Bronchial epithelial cell (primary cell): ENCODE results near the gene PCK2. TPM values are rescaled to one million over a fixed set of nuclear protein-coding genes. Genes with fewer than 3 reads are reported as not detected.

Source experiments
- DNase-seq: peaks from one replicate; pipeline ENCODE4 v3.0.0-alpha.2; 2010; ENCODE audit warnings: low read depth
- FAIRE-seq: peaks from 2 replicates; lab custom pipeline; 2011; peaks lifted over from hg19 to GRCh38; lab: Jason Lieb, UNC
- H3K27me3 ChIP-seq: 2 replicates; pipeline ENCODE4 v1.5.1; 2011; ENCODE audit warnings: low read length; ENCODE audit not compliant: control insufficient read depth, insufficient read depth
- H3K36me3 ChIP-seq: 2 replicates; pipeline ENCODE4 v1.5.1; 2011; ENCODE audit warnings: low read length; ENCODE audit not compliant: control insufficient read depth, insufficient read depth
- H3K4me3 ChIP-seq: 2 replicates; pipeline ENCODE4 v1.5.1; 2011; ENCODE audit warnings: mild to moderate bottlenecking, low read depth, low read length, control low read depth
- total RNA-seq: library from RNA; depleted of rRNA; stranded (reverse); fragments of >200 nt; gene quantifications from 2 replicates; pipeline ENCODE4 v1.2.1, GENCODE V29; 2014
- TF ChIP-seq, protein P1 (sequence below): IDR thresholded peaks from 2 replicates; pipeline ENCODE4 v1.5.1; 2011; ENCODE audit warnings: mild to moderate bottlenecking, moderate library complexity, low read length, control low read depth, inconsistent platforms; ENCODE audit not compliant: insufficient read depth, severe bottlenecking

The PCK2 gene
- total RNA-seq, 1 donor from 2014 or later = 84.8 TPM

DNA sequence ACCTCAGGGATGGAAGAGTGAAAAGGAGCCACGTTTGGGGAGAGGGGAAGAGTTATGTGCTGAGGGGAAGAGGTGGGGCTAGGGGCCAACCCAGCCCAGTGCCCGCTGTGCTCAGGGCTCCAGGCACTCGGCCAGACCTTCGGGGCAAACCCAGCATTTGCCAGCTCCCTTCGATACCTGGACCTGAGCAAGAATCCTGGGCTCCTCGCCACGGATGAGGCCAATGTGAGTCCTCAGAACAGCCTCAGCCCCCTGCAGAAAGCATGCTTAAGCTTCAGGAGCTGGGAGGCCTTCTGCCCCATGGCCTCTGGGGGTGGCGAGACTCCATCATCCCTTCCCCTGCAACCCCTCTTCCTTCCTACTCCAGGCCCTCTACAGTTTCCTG, 37.3 kb upstream of the PCK2 start:
- FAIRE-seq = no peak

DNA sequence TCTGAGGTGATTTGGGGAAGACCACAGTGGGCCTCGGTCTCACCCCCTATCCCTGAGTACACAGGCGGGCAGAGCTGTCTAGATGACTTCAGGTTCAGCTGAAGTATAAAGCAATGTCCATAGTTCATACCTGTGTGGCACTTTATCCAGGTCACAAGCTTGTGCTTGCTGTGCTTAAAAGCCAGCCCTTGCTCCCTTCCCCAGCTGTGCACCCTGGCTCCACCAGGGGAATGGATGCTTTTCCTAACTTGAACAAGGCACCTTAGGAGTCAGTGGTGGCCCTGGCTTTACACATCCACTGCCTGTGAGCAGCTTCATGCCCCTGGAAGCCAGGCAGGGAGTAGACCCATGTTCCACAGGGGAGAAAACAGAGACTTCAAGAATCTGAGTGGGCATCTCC, 36.8 kb upstream of the PCK2 start:
- no peaks in the 10 kb centered on the region for H3K36me3 ChIP-seq
- TF ChIP-seq, protein P1, sequence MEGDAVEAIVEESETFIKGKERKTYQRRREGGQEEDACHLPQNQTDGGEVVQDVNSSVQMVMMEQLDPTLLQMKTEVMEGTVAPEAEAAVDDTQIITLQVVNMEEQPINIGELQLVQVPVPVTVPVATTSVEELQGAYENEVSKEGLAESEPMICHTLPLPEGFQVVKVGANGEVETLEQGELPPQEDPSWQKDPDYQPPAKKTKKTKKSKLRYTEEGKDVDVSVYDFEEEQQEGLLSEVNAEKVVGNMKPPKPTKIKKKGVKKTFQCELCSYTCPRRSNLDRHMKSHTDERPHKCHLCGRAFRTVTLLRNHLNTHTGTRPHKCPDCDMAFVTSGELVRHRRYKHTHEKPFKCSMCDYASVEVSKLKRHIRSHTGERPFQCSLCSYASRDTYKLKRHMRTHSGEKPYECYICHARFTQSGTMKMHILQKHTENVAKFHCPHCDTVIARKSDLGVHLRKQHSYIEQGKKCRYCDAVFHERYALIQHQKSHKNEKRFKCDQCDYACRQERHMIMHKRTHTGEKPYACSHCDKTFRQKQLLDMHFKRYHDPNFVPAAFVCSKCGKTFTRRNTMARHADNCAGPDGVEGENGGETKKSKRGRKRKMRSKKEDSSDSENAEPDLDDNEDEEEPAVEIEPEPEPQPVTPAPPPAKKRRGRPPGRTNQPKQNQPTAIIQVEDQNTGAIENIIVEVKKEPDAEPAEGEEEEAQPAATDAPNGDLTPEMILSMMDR = no peak
- DNase-seq = no peak
- peaks cover 6% of the 10 kb centered on the region for H3K27me3 ChIP-seq
- H3K4me3 ChIP-seq = no peak overlapping the region
- no peak for FAIRE-seq

More for the DNA sequence above, 37.3 kb upstream of the PCK2 start:
- Histone ChIP-seq H3K36me3 (no peaks in the 10 kb centered on the region), H3K4me3 (no peak overlapping the region), H3K27me3 (peaks cover 6% of the 10 kb centered on the region)
- no peak for DNase-seq
- TF ChIP-seq, protein P1 = no peak

DNA sequence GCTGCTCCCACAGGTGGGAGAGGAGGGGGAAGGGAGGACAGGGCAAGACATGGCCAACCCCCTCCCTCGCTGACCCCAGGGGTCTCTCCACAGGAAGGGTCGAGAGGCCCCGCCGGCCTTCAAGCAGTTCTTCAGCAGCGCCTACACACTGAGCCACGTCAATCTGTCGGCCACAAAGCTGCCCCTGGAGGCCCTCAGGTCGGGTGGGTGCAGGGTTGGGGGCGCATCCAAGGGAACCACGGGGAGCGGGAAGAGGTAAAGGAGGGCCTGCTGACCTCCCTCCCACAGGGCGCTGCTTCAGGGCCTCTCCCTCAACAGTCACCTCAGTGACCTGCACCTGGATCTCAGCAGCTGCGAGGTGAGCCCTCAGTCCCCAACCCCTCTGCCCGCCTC, 36.2 kb upstream of the PCK2 start:
- Histone ChIP-seq H3K4me3 (no peak overlapping the region), H3K27me3 (peaks cover 6% of the 10 kb centered on the region), H3K36me3 (no peaks in the 10 kb centered on the region)
- no peak for FAIRE-seq
- no peak for DNase-seq
- TF ChIP-seq, protein P1 = no peak

DNA sequence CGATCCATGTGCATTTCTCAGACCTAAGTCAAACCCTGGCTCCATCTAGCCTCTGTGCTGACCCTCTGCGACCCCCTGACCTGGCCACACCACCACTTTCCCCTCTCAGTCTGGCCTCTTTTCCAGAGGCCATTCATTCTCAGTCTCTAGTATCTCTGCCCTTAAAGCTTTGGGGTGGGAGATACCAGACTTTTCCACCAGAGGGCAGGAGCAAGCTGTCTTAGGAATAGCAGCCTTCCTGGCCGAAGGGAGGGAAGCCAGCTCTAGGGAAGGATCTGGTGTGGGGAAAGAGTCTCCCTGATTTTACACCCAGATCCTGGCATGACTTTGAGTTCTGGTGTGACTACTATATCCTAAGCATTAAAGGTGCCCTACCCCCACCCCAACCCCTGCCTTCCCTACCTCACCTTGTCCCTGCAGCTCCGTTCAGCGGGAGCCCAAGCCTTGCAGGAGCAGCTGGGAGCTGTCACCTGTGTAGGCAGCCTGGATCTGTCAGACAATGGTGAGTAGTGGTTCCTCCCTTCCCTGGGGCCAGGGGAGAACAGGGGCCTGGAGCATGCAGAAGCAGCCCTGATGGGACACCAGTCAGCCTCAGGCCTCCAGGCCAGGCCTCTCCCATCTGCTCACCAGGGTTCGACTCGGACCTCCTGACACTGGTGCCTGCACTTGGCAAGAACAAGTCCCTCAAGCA, 35.7 kb upstream of the PCK2 start:
- DNase-seq = peak; percentile 34

DNA sequence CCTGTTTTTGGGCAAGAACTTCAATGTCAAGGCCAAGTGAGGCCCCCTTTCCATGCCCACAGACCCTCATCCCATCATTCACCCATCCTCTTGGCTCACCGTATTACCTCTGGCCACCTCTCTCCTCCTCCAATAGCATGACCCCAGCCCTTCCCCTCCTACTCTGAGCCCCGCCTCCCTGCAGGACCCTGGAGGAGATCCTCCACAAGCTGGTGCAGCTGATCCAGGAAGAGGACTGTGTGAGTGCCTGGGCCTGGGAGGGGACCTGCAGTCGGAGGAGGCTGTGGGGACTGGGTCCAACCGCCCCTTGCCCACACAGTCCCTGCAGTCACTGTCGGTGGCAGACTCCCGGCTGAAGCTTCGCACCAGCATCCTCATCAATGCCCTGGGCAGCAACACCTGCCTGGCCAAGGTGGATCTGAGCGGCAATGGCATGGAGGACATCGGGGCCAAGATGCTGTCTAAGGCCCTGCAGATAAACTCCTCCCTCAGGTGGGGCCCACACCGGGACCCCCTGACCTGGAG, 35.1 kb upstream of the PCK2 start:
- DNase-seq = no peak
- TF ChIP-seq, protein P1 = no peak
- no peak for FAIRE-seq
- Histone ChIP-seq H3K4me3 (no peak overlapping the region), H3K36me3 (no peaks in the 10 kb centered on the region), H3K27me3 (peaks cover 6% of the 10 kb centered on the region)

More for the DNA sequence above, 35.7 kb upstream of the PCK2 start:
- Histone ChIP-seq H3K4me3 (no peak overlapping the region), H3K36me3 (no peaks in the 10 kb centered on the region), H3K27me3 (peaks cover 6% of the 10 kb centered on the region)
- TF ChIP-seq, protein P1 = peak; percentile 54
- FAIRE-seq = no peak
